ENCODE data around the gene EIPR1.

GRCh38 chr2:3392216-3392615 lies 14.6 kb upstream of the EIPR1 start:
- TF ChIP-seq POLR2A (IDR thresholded peaks at IDR 0.05; ENCODE audit: low read depth, low read length) (no peak), CTCF (conservative IDR thresholded peaks at IDR 0.05; ENCODE audit: low read depth, low read length) (no peak), MAFK (IDR thresholded peaks at IDR 0.05; ENCODE audit: low read depth, low read length) (no peak), BHLHE40 (IDR thresholded peaks at IDR 0.05; ENCODE audit: low read depth, low read length) (no peak), RCOR1 (IDR thresholded peaks at IDR 0.05; ENCODE audit: insufficient replicate concordance, low read length) (no peak), RFX5 (IDR thresholded peaks at IDR 0.05; ENCODE audit: low read depth, low read length) (no peak), MAZ (IDR thresholded peaks at IDR 0.05; ENCODE audit: borderline replicate concordance, low read depth, low read length) (no peak), CEBPB (IDR thresholded peaks at IDR 0.05; ENCODE audit: low read depth, low read length) (no peak), USF2 (IDR thresholded peaks at IDR 0.05; ENCODE audit: low read depth, low read length) (no peak), FOS (IDR thresholded peaks at IDR 0.05; ENCODE audit: low read depth, low read length) (no peak)

Data from IMR-90 (cell line).